ENCODE measurements around the gene NLGN2.

DNA sequence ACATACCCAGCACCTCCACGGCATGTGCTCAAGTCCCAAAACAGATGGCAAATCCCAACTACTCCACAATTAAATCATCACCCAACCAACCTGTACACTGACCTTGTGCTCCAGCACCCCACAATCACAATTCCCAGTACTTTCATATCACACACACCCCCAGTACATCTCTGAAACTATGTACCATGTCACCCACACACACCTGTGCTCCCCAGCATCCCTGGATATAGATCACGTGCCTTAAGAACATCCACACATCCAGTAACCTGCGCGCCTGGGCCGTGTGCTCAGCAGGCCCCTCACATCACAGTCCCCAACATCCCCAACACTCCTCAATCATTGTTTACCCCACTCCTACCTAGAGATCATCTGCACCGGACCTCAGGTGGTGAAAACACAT is 2.1 kb downstream of the NLGN2 start:
- no peak for TF ChIP-seq POLR2A (IDR thresholded peaks at IDR 0.05; ENCODE audit: low read length)
- TF ChIP-seq GATA1 (IDR thresholded peaks at IDR 0.05; ENCODE audit: low read depth, low read length) = no peak

Data from erythroblast (primary cell).